GM12873 (cell line): ENCODE data around the gene KIF16B.

Experiments used
- CTCF ChIP-seq: IDR thresholded peaks from 2 replicates; pipeline ENCODE4 v1.5.1; 2012; ENCODE audit warnings: low read depth, mild to moderate bottlenecking, moderate library complexity, low read length, control low read depth; ENCODE audit not compliant: insufficient read depth; ENCODE audit errors: missing control alignments

Gene KIF16B

GRCh38 chr20:16541878-16542277 lies 31.4 kb downstream of the KIF16B start:
- TF ChIP-seq CTCF = no peak

- no peak for TF ChIP-seq CTCF
These were observed 32.0 kb downstream of the KIF16B start for GRCh38 chr20:16541226-16541625.

GRCh38 chr20:16539280-16540021 lies 33.8 kb downstream of the KIF16B start:
- TF ChIP-seq CTCF = no peak

- TF ChIP-seq CTCF = no peak
These were observed 34.5 kb downstream of the KIF16B start for GRCh38 chr20:16538779-16539178.

GRCh38 chr20:16537918-16538317 lies 35.3 kb downstream of the KIF16B start:
- TF ChIP-seq CTCF = no peak

- no peak for TF ChIP-seq CTCF
These were observed 36.1 kb downstream of the KIF16B start for GRCh38 chr20:16537025-16537665.

- TF ChIP-seq CTCF = no peak
These were observed 38.0 kb downstream of the KIF16B start for GRCh38 chr20:16535277-16535676.
